ENCODE measurements around the gene TTLL5.

Gene TTLL5

GRCh38 chr14:75615200-75615599 lies 45.8 kb upstream of the TTLL5 start:
- Histone ChIP-seq H2BK5ac (ENCODE audit: low read length) (no peak overlapping the region), H3K4me3 (ENCODE audit: low read length in 2 of 2) (no peak overlapping the region), H3K27ac (replicated peaks; ENCODE audit: low read length) (no peak overlapping the region), H3K79me1 (ENCODE audit: low read depth, low read length) (no peaks in the 10 kb centered on the region), H2BK15ac (ENCODE audit: low read length) (no peak overlapping the region), H3K36me3 (replicated peaks in 1 of 2; ENCODE audit: control insufficient read depth in 2 of 2, insufficient read depth in 2 of 2, low read length in 2 of 2) (no peaks in the 10 kb centered on the region), H2BK12ac (ENCODE audit: low read length) (no peak overlapping the region), H3K27me3 (ENCODE audit: control insufficient read depth in 3 of 3, insufficient read depth in 3 of 3, low read depth in 1 of 3, low read length in 3 of 3) (no peaks in the 10 kb centered on the region), H2AFZ (ENCODE audit: low read length) (no peak overlapping the region), H2BK120ac (ENCODE audit: low read depth, low read length) (no peak overlapping the region), H3K18ac (ENCODE audit: low read length) (no peak overlapping the region), H2AK5ac (ENCODE audit: low read depth, low read length) (no peak overlapping the region), H3K4ac (ENCODE audit: low read length) (no peak overlapping the region), H4K91ac (ENCODE audit: low read depth, low read length, poor library complexity) (no peak overlapping the region), H3K9ac (ENCODE audit: low read depth, low read length, poor library complexity) (no peak overlapping the region), H3K4me2 (ENCODE audit: insufficient read depth, low read length, poor library complexity, severe bottlenecking) (no peak overlapping the region), H3K4me1 (ENCODE audit: control insufficient read depth in 2 of 2, insufficient read depth in 1 of 2, low read depth in 1 of 2, low read length in 2 of 2) (peaks cover 0 to 3% of the 10 kb centered on the region in 2 donors), H3K14ac (ENCODE audit: low read length) (peak overlapping the region; percentile 58), H3K23ac (ENCODE audit: low read depth, low read length, poor library complexity) (no peak overlapping the region), H4K8ac (ENCODE audit: low read depth, low read length) (no peak overlapping the region), H3K9me3 (replicated peaks in 1 of 2; ENCODE audit: control insufficient read depth in 2 of 2, insufficient read depth in 1 of 2, low read depth in 1 of 2, low read length in 2 of 2) (peaks cover 1 to 7% of the 10 kb centered on the region in 2 donors)
- no CpG with 5 or more reads among the region's 4 CpGs for WGBS, 2 donors (ENCODE audit: extremely low coverage in 2 of 2, insufficient read length in 2 of 2, insufficient replicate concordance in 1 of 2)
- DNase-seq (ENCODE audit: low spot score), result no peak

GRCh38 chr14:75619548-75619947 lies 41.5 kb upstream of the TTLL5 start:
- no CpG with 5 or more reads among the region's 1 CpG for WGBS, 2 donors (ENCODE audit: extremely low coverage in 2 of 2, insufficient read length in 2 of 2, insufficient replicate concordance in 1 of 2)
- Histone ChIP-seq H3K27ac (replicated peaks; ENCODE audit: low read length) (no peak overlapping the region), H4K91ac (ENCODE audit: low read depth, low read length, poor library complexity) (no peak overlapping the region), H3K9me3 (replicated peaks in 1 of 2; ENCODE audit: control insufficient read depth in 2 of 2, insufficient read depth in 1 of 2, low read depth in 1 of 2, low read length in 2 of 2) (peaks cover 0 to 1% of the 10 kb centered on the region in 2 donors), H2AFZ (ENCODE audit: low read length) (no peak overlapping the region), H2BK5ac (ENCODE audit: low read length) (no peak overlapping the region), H3K27me3 (ENCODE audit: control insufficient read depth in 3 of 3, insufficient read depth in 3 of 3, low read depth in 1 of 3, low read length in 3 of 3) (no peaks in the 10 kb centered on the region), H4K8ac (ENCODE audit: low read depth, low read length) (no peak overlapping the region), H2BK12ac (ENCODE audit: low read length) (no peak overlapping the region), H2BK15ac (ENCODE audit: low read length) (no peak overlapping the region), H3K4me3 (ENCODE audit: low read length in 2 of 2) (no peak overlapping the region), H3K14ac (ENCODE audit: low read length) (no peak overlapping the region), H3K4me1 (ENCODE audit: control insufficient read depth in 2 of 2, insufficient read depth in 1 of 2, low read depth in 1 of 2, low read length in 2 of 2) (no peaks in the 10 kb centered on the region), H3K79me1 (ENCODE audit: low read depth, low read length) (no peaks in the 10 kb centered on the region), H3K4ac (ENCODE audit: low read length) (no peak overlapping the region), H3K9ac (ENCODE audit: low read depth, low read length, poor library complexity) (no peak overlapping the region), H3K23ac (ENCODE audit: low read depth, low read length, poor library complexity) (no peak overlapping the region), H2BK120ac (ENCODE audit: low read depth, low read length) (no peak overlapping the region), H2AK5ac (ENCODE audit: low read depth, low read length) (no peak overlapping the region), H3K4me2 (ENCODE audit: insufficient read depth, low read length, poor library complexity, severe bottlenecking) (no peak overlapping the region), H3K18ac (ENCODE audit: low read length) (no peak overlapping the region), H3K36me3 (replicated peaks in 1 of 2; ENCODE audit: control insufficient read depth in 2 of 2, insufficient read depth in 2 of 2, low read length in 2 of 2) (no peaks in the 10 kb centered on the region)
- no peak for DNase-seq (ENCODE audit: low spot score)

- Histone ChIP-seq H3K79me1 (ENCODE audit: low read depth, low read length) (no peaks in the 10 kb centered on the region), H3K36me3 (replicated peaks in 1 of 2; ENCODE audit: control insufficient read depth in 2 of 2, insufficient read depth in 2 of 2, low read length in 2 of 2) (no peaks in the 10 kb centered on the region)
- no CpG with 5 or more reads among the region's 3 CpGs for WGBS, 2 donors (ENCODE audit: extremely low coverage in 2 of 2, insufficient read length in 2 of 2, insufficient replicate concordance in 1 of 2)
Measured at GRCh38 chr14:75625034-75625433, 36.0 kb upstream of the TTLL5 start.

GRCh38 chr14:75626396-75626795 lies 34.6 kb upstream of the TTLL5 start:
- H3K9me3 ChIP-seq (replicated peaks in 1 of 2; ENCODE audit: control insufficient read depth in 2 of 2, insufficient read depth in 1 of 2, low read depth in 1 of 2, low read length in 2 of 2), result no peaks in the 10 kb centered on the region
- H3K9ac ChIP-seq (ENCODE audit: low read depth, low read length, poor library complexity), result no peak overlapping the region
- H2BK15ac ChIP-seq (ENCODE audit: low read length), result no peak overlapping the region
- DNase-seq (ENCODE audit: low spot score), result no peak
- H2BK5ac ChIP-seq (ENCODE audit: low read length), result no peak overlapping the region
- no peaks in the 10 kb centered on the region for H3K36me3 ChIP-seq (replicated peaks in 1 of 2; ENCODE audit: control insufficient read depth in 2 of 2, insufficient read depth in 2 of 2, low read length in 2 of 2)
- no peak overlapping the region for H4K91ac ChIP-seq (ENCODE audit: low read depth, low read length, poor library complexity)
- no peak overlapping the region for H3K4ac ChIP-seq (ENCODE audit: low read length)
- no peaks in the 10 kb centered on the region for H3K79me1 ChIP-seq (ENCODE audit: low read depth, low read length)
- H3K4me2 ChIP-seq (ENCODE audit: insufficient read depth, low read length, poor library complexity, severe bottlenecking), result no peak overlapping the region
- no peak overlapping the region for H2BK12ac ChIP-seq (ENCODE audit: low read length)
- H3K27me3 ChIP-seq (ENCODE audit: control insufficient read depth in 3 of 3, insufficient read depth in 3 of 3, low read depth in 1 of 3, low read length in 3 of 3), result no peaks in the 10 kb centered on the region
- no peak overlapping the region for H3K18ac ChIP-seq (ENCODE audit: low read length)
- H4K8ac ChIP-seq (ENCODE audit: low read depth, low read length), result no peak overlapping the region
- H2AK5ac ChIP-seq (ENCODE audit: low read depth, low read length), result no peak overlapping the region
- no peak overlapping the region for H3K27ac ChIP-seq (replicated peaks; ENCODE audit: low read length)
- peaks cover 0 to 6% of the 10 kb centered on the region in 2 donors for H3K4me1 ChIP-seq (ENCODE audit: control insufficient read depth in 2 of 2, insufficient read depth in 1 of 2, low read depth in 1 of 2, low read length in 2 of 2)
- H2AFZ ChIP-seq (ENCODE audit: low read length), result no peak overlapping the region
- no peak overlapping the region for H3K23ac ChIP-seq (ENCODE audit: low read depth, low read length, poor library complexity)
- no CpG with 5 or more reads among the region's 3 CpGs for WGBS, 2 donors (ENCODE audit: extremely low coverage in 2 of 2, insufficient read length in 2 of 2, insufficient replicate concordance in 1 of 2)
- H3K14ac ChIP-seq (ENCODE audit: low read length), result no peak overlapping the region
- H2BK120ac ChIP-seq (ENCODE audit: low read depth, low read length), result no peak overlapping the region
- no peak overlapping the region for H3K4me3 ChIP-seq (ENCODE audit: low read length in 2 of 2)

More at GRCh38 chr14:75625034-75625433, 36.0 kb upstream of the TTLL5 start:
- H3K4ac ChIP-seq (ENCODE audit: low read length), result no peak overlapping the region
- no peak overlapping the region for H4K8ac ChIP-seq (ENCODE audit: low read depth, low read length)
- H2BK5ac ChIP-seq (ENCODE audit: low read length), result no peak overlapping the region
- no peak overlapping the region for H3K4me3 ChIP-seq (ENCODE audit: low read length in 2 of 2)
- no peaks in the 10 kb centered on the region for H3K9me3 ChIP-seq (replicated peaks in 1 of 2; ENCODE audit: control insufficient read depth in 2 of 2, insufficient read depth in 1 of 2, low read depth in 1 of 2, low read length in 2 of 2)
- H2BK120ac ChIP-seq (ENCODE audit: low read depth, low read length), result no peak overlapping the region
- no peaks in the 10 kb centered on the region for H3K27me3 ChIP-seq (ENCODE audit: control insufficient read depth in 3 of 3, insufficient read depth in 3 of 3, low read depth in 1 of 3, low read length in 3 of 3)
- H3K14ac ChIP-seq (ENCODE audit: low read length), result no peak overlapping the region
- H2AK5ac ChIP-seq (ENCODE audit: low read depth, low read length), result no peak overlapping the region
- no peak for DNase-seq (ENCODE audit: low spot score)
- H2BK12ac ChIP-seq (ENCODE audit: low read length), result no peak overlapping the region
- H3K27ac ChIP-seq (replicated peaks; ENCODE audit: low read length), result no peak overlapping the region
- no peak overlapping the region for H2AFZ ChIP-seq (ENCODE audit: low read length)
- H2BK15ac ChIP-seq (ENCODE audit: low read length), result no peak overlapping the region
- no peak overlapping the region for H3K9ac ChIP-seq (ENCODE audit: low read depth, low read length, poor library complexity)
- H3K23ac ChIP-seq (ENCODE audit: low read depth, low read length, poor library complexity), result no peak overlapping the region
- no peak overlapping the region for H3K18ac ChIP-seq (ENCODE audit: low read length)
- no peak overlapping the region for H4K91ac ChIP-seq (ENCODE audit: low read depth, low read length, poor library complexity)
- H3K4me1 ChIP-seq (ENCODE audit: control insufficient read depth in 2 of 2, insufficient read depth in 1 of 2, low read depth in 1 of 2, low read length in 2 of 2), result no peaks in the 10 kb centered on the region
- no peak overlapping the region for H3K4me2 ChIP-seq (ENCODE audit: insufficient read depth, low read length, poor library complexity, severe bottlenecking)

Data from neuronal stem cell (in vitro differentiated cells).